Pericardium fibroblast (primary cell): ENCODE results near the gene SRGAP2. TPM values are rescaled to one million over a fixed set of nuclear protein-coding genes. Genes with fewer than 3 reads are reported as not detected.

Experiments
- total RNA-seq: library from RNA; depleted of rRNA; stranded (reverse); fragments of >200 nt; gene quantifications from 2 replicates; pipeline ENCODE4 v1.2.3, GENCODE V29; 2015

Gene SRGAP2
- 30.0 and 37.0 TPM in 2 replicates for total RNA-seq

GRCh38 chr1:206203364-206204158 lies at the start of gene SRGAP2:
SRGAP2 (plus strand) TSS chr1:206203541; CDS start chr1:206205971, 2,430 bp downstream.

GRCh38 chr1:206202789-206203363 lies 465 bp upstream of the SRGAP2 start, which contains the start of gene FAM72A:
FAM72A (minus strand) TSS chr1:206202839; CDS start chr1:206202025, 814 bp downstream.

Other genes with a start within 250 kb of the SRGAP2 start
- 7.3 and 11.0 TPM in 2 replicates for gene RAB7B, start 200.1 kb upstream of the SRGAP2 start, total RNA-seq
- not detected in 2 replicates for gene CTSE, start 179.6 kb upstream of the SRGAP2 start, total RNA-seq
- not detected in 2 replicates for gene RHEX, start 150.4 kb upstream of the SRGAP2 start, total RNA-seq
- not detected in 2 replicates for gene AVPR1B, start 86.2 kb upstream of the SRGAP2 start, total RNA-seq
- 0.09 and 0.23 TPM in 2 replicates for gene FAM72A, start 702 bp upstream of the SRGAP2 start, total RNA-seq